GM12892 (cell line): ENCODE data around the gene MAMLD1.

Source experiments
- POLR2A ChIP-seq: IDR thresholded peaks from 2 replicates; pipeline ENCODE4 v1.6.1; 2011; ENCODE audit warnings: low read depth, low read length, control low read depth
- POLR2AphosphoS5 ChIP-seq: IDR thresholded peaks from 2 replicates; pipeline ENCODE4 v1.6.1; 2011; ENCODE audit warnings: low read depth, low read length, control low read depth

GRCh38 chrX:150449313-150449712 lies 86.2 kb downstream of the MAMLD1 start:
- TF ChIP-seq POLR2A: no peak
- no peak for TF ChIP-seq POLR2AphosphoS5
